Measurements from ENCODE around the gene CSNK1A1L. TPM values are rescaled to one million over a fixed set of nuclear protein-coding genes. Genes with fewer than 3 reads are reported as not detected.

Gene CSNK1A1L
- total and polyA plus RNA-seq, 2 donors (not counting 1 experiment from before 2014, with no cell fraction given): not detected

- no peak overlapping the region for H3K27ac Mint-ChIP-seq
- H3K4me1 ChIP-seq (ENCODE audit: control insufficient read depth in 2 of 2, insufficient read depth in 2 of 2, low read length in 2 of 2): no peaks in the 10 kb centered on the region
- peaks cover 2% of the 10 kb centered on the region for H3K4me1 Mint-ChIP-seq
- ATAC-seq (ENCODE audit: low read depth): no peak
- H4K20me1 ChIP-seq (ENCODE audit: control insufficient read depth, insufficient read depth, low read length, poor library complexity, severe bottlenecking): no peaks in the 10 kb centered on the region
- H3K36me3 ChIP-seq (replicated peaks in 1 of 2; ENCODE audit: control extremely low read depth in 1 of 2, control insufficient read depth in 1 of 2, extremely low read depth in 1 of 2, insufficient read depth in 2 of 2, low read length in 1 of 2): no peaks in the 10 kb centered on the region
- no peak overlapping the region for H3K4me2 ChIP-seq (replicated peaks; ENCODE audit: low read depth, low read length, poor library complexity, severe bottlenecking)
- intact Hi-C loops (cut with micrococcal nuclease): no loop called here
- DNase-seq: no peak
- H3K27ac ChIP-seq (ENCODE audit: low read length in 2 of 2): no peak overlapping the region
- H3K4me3 ChIP-seq (ENCODE audit: control extremely low read depth in 1 of 5, extremely low read depth in 1 of 5, insufficient read depth in 1 of 5, low read depth in 2 of 5, low read length in 4 of 5): no peak overlapping the region
- peaks cover 7% of the 10 kb centered on the region for H3K27me3 Mint-ChIP-seq
- H3K79me2 ChIP-seq (ENCODE audit: control insufficient read depth, insufficient read depth, low read length): no peaks in the 10 kb centered on the region
- TF ChIP-seq EZH2 (IDR thresholded peaks at IDR 0.05; ENCODE audit: borderline replicate concordance, insufficient read depth, low read depth, low read length, poor library complexity, severe bottlenecking) (no peak), CTCF (IDR thresholded peaks at IDR 0.05) (no peak)
- peaks cover 0 to 4% (median 0%) of the 10 kb centered on the region in 4 experiments for H3K27me3 ChIP-seq (replicated peaks in 1 of 4; ENCODE audit: control extremely low read depth in 1 of 4, control insufficient read depth in 3 of 4, insufficient read depth in 4 of 4, low read length in 3 of 4)
- no peak overlapping the region for H2AFZ ChIP-seq (ENCODE audit: insufficient read depth, low read depth, low read length, poor library complexity, severe bottlenecking)
- WGBS (ENCODE audit: insufficient coverage): 96% methylated on average over 6 of the region's 7 CpGs
- H3K4me3 Mint-ChIP-seq: no peak overlapping the region
- H3K9ac ChIP-seq (ENCODE audit: low read length): no peak overlapping the region
- no peaks in the 10 kb centered on the region for H3K9me3 Mint-ChIP-seq (ENCODE audit: insufficient read depth)
- ChIA-PET POLR2A (no interaction called here), CTCF (no interaction called here)
- no peaks in the 10 kb centered on the region for H3K9me3 ChIP-seq (ENCODE audit: control extremely low read depth in 1 of 3, control insufficient read depth in 2 of 3, insufficient read depth in 1 of 3, low read length in 2 of 3)
These were observed 34.5 kb downstream of the CSNK1A1L start for GRCh38 chr13:37070956-37071355.

- TF ChIP-seq EZH2 (IDR thresholded peaks at IDR 0.05; ENCODE audit: borderline replicate concordance, insufficient read depth, low read depth, low read length, poor library complexity, severe bottlenecking) (no peak), CTCF (IDR thresholded peaks at IDR 0.05) (no peak)
- ATAC-seq (ENCODE audit: low read depth): no peak
- Histone ChIP-seq H3K36me3 (replicated peaks in 1 of 2; ENCODE audit: control extremely low read depth in 1 of 2, control insufficient read depth in 1 of 2, extremely low read depth in 1 of 2, insufficient read depth in 2 of 2, low read length in 1 of 2) (no peaks in the 10 kb centered on the region), H2AFZ (ENCODE audit: insufficient read depth, low read depth, low read length, poor library complexity, severe bottlenecking) (no peak overlapping the region), H4K20me1 (ENCODE audit: control insufficient read depth, insufficient read depth, low read length, poor library complexity, severe bottlenecking) (no peaks in the 10 kb centered on the region), H3K4me3 (ENCODE audit: control extremely low read depth in 1 of 5, extremely low read depth in 1 of 5, insufficient read depth in 1 of 5, low read depth in 2 of 5, low read length in 4 of 5) (no peak overlapping the region), H3K27me3 (replicated peaks in 1 of 4; ENCODE audit: control extremely low read depth in 1 of 4, control insufficient read depth in 3 of 4, insufficient read depth in 4 of 4, low read length in 3 of 4) (peaks cover 0 to 4% (median 0%) of the 10 kb centered on the region in 4 experiments), H3K9ac (ENCODE audit: low read length) (no peak overlapping the region), H3K4me2 (replicated peaks; ENCODE audit: low read depth, low read length, poor library complexity, severe bottlenecking) (no peak overlapping the region), H3K9me3 (ENCODE audit: control extremely low read depth in 1 of 3, control insufficient read depth in 2 of 3, insufficient read depth in 1 of 3, low read length in 2 of 3) (no peaks in the 10 kb centered on the region), H3K4me1 (ENCODE audit: control insufficient read depth in 2 of 2, insufficient read depth in 2 of 2, low read length in 2 of 2) (no peaks in the 10 kb centered on the region), H3K27ac (ENCODE audit: low read length in 2 of 2) (no peak overlapping the region), H3K79me2 (ENCODE audit: control insufficient read depth, insufficient read depth, low read length) (no peaks in the 10 kb centered on the region)
- H3K4me3 Mint-ChIP-seq: no peak overlapping the region
- no peaks in the 10 kb centered on the region for H3K9me3 Mint-ChIP-seq (ENCODE audit: insufficient read depth)
- H3K27me3 Mint-ChIP-seq: peaks cover 7% of the 10 kb centered on the region
- 85% methylated on average over 9 of the region's 9 CpGs for WGBS (ENCODE audit: insufficient coverage)
- POLR2A ChIA-PET: no interaction called here
- DNase-seq: no peak
- peaks cover 2% of the 10 kb centered on the region for H3K4me1 Mint-ChIP-seq
- CTCF ChIA-PET: no interaction called here
- intact Hi-C loops (cut with micrococcal nuclease): no loop called here
- no peak overlapping the region for H3K27ac Mint-ChIP-seq
These were observed 35.2 kb downstream of the CSNK1A1L start for GRCh38 chr13:37070145-37070695.

Measured in B cell (primary cell).